Measurements from ENCODE around the gene DIMT1.
A peak's percentile ranks its signal among the peaks of the same experiment; 100 is the strongest.

DIMT1 gene

GRCh38 chr5:62386824-62387223, 16.9 kb downstream of the DIMT1 start:
- ChIA-PET CTCF (interaction anchor here (0.6 kb wide), 1 partner anchor 104 kb away, joined by 4 read pairs; no protein-coding TSS in a partner anchor), POLR2A (ENCODE audit: low non-redundant PET) (no interaction called here)
- TF ChIP-seq CTCF (conservative IDR thresholded peaks at IDR 0.05; ENCODE audit: low read depth) = no peak
- no peak for DNase-seq (ENCODE audit: low spot score)
- no peak overlapping the region for H3K27ac ChIP-seq

GRCh38 chr5:62385816-62386400, 17.8 kb downstream of the DIMT1 start:
- POLR2A ChIA-PET (ENCODE audit: low non-redundant PET) = no interaction called here
- peak; percentile 43 for DNase-seq (ENCODE audit: low spot score)
- H3K27ac ChIP-seq = no peak overlapping the region
- CTCF ChIA-PET = interaction anchor here (0.6 kb wide), 1 partner anchor 1973 kb away, joined by 3 read pairs; no protein-coding TSS in a partner anchor
- no peak for TF ChIP-seq CTCF (conservative IDR thresholded peaks at IDR 0.05; ENCODE audit: low read depth)

- ChIA-PET POLR2A (ENCODE audit: low non-redundant PET) (interaction anchor here (0.7 kb wide), 1 partner anchor 19 kb away, joined by 3 read pairs; the partner anchor contains the start of gene DIMT1), CTCF (interaction anchor here (0.6 to 1.1 kb wide), 4 partner anchors 47 to 1972 kb away, joined by 3 to 6 read pairs (median 3); no protein-coding TSS in a partner anchor)
- no peak overlapping the region for H3K27ac ChIP-seq
- DNase-seq (ENCODE audit: low spot score) = peak; percentile 47
- no peak for TF ChIP-seq CTCF (conservative IDR thresholded peaks at IDR 0.05; ENCODE audit: low read depth)
Measured at GRCh38 chr5:62385131-62385530, 18.6 kb downstream of the DIMT1 start.

GRCh38 chr5:62376064-62376463, 27.6 kb downstream of the DIMT1 start:
- ChIA-PET CTCF (interaction anchor here (1.0 kb wide), 1 partner anchor 10 kb away, joined by 4 read pairs; no protein-coding TSS in a partner anchor), POLR2A (ENCODE audit: low non-redundant PET) (no interaction called here)
- H3K27ac ChIP-seq = peak overlapping the region; percentile 35; the same call in 1 of the 2 replicates
- peak; percentile 47 for DNase-seq (ENCODE audit: low spot score)
- TF ChIP-seq CTCF (conservative IDR thresholded peaks at IDR 0.05; ENCODE audit: low read depth) = no peak

- POLR2A ChIA-PET (ENCODE audit: low non-redundant PET) = no interaction called here
- TF ChIP-seq CTCF (conservative IDR thresholded peaks at IDR 0.05; ENCODE audit: low read depth) = no peak
- CTCF ChIA-PET = no interaction called here
- no peak overlapping the region for H3K27ac ChIP-seq
- no peak for DNase-seq (ENCODE audit: low spot score)
Measured at GRCh38 chr5:62375627-62376026, 28.1 kb downstream of the DIMT1 start.

GRCh38 chr5:62374090-62374489, 29.6 kb downstream of the DIMT1 start:
- POLR2A ChIA-PET (ENCODE audit: low non-redundant PET) = no interaction called here
- DNase-seq (ENCODE audit: low spot score) = no peak
- CTCF ChIA-PET = no interaction called here
- H3K27ac ChIP-seq = no peak overlapping the region
- TF ChIP-seq CTCF (conservative IDR thresholded peaks at IDR 0.05; ENCODE audit: low read depth) = no peak
